ENCODE measurements around the gene SSC4D.

SSC4D gene

GRCh38 chr7:76354516-76354915 is 55.0 kb downstream of the SSC4D start:
- no peak for DNase-seq (ENCODE audit: low spot score)

- DNase-seq (ENCODE audit: low spot score): no peak
These were observed 55.8 kb downstream of the SSC4D start for GRCh38 chr7:76353744-76354143.

GRCh38 chr7:76352193-76352592 is 57.3 kb downstream of the SSC4D start:
- DNase-seq (ENCODE audit: low spot score): no peak

- no peak for DNase-seq (ENCODE audit: low spot score)
These were observed 58.1 kb downstream of the SSC4D start for GRCh38 chr7:76351372-76351771.

- no peak for DNase-seq (ENCODE audit: low spot score)
These were observed 60.1 kb downstream of the SSC4D start for GRCh38 chr7:76349313-76349885.

GRCh38 chr7:76347710-76348109 is 61.8 kb downstream of the SSC4D start:
- no peak for DNase-seq (ENCODE audit: low spot score)

- no peak for DNase-seq (ENCODE audit: low spot score)
These were observed 62.7 kb downstream of the SSC4D start for GRCh38 chr7:76346778-76347177.

GRCh38 chr7:76346097-76346496 is 63.4 kb downstream of the SSC4D start:
- no peak for DNase-seq (ENCODE audit: low spot score)

GRCh38 chr7:76343931-76344321 is 65.6 kb downstream of the SSC4D start:
- no peak for DNase-seq (ENCODE audit: low spot score)

GRCh38 chr7:76343294-76343930 is 66.1 kb downstream of the SSC4D start:
- no peak for DNase-seq (ENCODE audit: low spot score)

GRCh38 chr7:76342222-76342621 is 67.3 kb downstream of the SSC4D start:
- no peak for DNase-seq (ENCODE audit: low spot score)

- no peak for DNase-seq (ENCODE audit: low spot score)
These were observed 68.8 kb downstream of the SSC4D start for GRCh38 chr7:76340617-76341131.

All from COLO829 (cell line).